ENCODE measurements around the gene PRKAG3.

PRKAG3 gene

DNA sequence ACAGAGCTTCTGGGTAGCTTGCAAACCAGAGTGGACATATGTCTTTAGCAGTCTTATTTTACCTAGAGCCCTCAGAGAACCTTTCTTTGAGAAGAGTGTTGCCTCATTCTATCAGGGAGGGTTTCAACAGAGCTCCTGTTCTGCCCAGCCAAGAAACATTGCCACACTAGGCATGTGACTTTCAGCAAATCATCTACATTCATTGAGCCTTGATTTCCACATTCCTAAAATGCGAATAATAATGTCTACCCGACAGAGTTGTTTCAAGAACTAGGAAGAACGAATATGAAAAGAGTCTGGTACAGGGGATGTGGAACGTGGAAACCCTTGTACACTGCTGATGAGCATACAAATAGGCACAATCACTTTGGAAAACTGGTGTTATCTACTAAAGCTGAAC is 7.8 kb upstream of the PRKAG3 start:
- no peak for DNase-seq (ENCODE audit: low spot score)

DNA sequence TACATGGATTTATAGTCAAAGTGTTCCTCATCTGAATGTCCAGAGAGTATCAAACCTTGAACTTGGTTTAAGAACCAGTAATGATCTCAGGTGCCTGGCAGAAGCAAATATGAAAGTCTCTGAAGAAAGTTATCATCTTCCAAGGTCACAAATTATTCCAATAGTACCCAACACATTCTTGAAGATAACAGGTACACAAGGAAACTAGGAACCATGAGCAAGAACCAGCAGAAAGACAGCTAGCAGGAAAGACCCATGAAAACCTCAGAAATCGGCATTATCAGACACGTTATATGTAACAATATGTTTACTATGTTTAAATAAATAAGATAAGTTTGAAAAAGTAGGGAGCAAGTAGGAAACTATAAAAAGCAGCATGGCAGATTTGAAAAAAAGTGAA is 5.9 kb upstream of the PRKAG3 start:
- no peak for DNase-seq (ENCODE audit: low spot score)

DNA sequence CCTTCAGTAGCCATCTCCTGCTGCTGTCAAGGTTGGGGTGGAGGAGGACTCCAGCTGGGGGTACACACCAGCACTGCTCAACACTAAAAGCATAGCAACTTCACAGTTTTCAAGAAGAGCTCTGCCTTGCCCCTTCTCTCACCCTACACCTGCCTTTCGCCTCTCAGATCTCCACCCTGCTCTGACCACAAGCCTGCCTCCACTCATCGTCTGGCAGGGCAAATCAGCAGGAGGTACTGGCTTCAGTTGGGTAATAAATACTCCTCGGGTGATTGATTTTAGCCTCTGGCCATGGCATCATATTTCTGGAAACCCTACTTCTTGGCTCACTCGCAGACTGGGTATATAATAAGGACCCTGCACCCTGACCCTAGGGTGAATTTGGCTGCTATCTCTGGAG is 3.1 kb upstream of the PRKAG3 start:
- no peak for DNase-seq (ENCODE audit: low spot score)

DNA sequence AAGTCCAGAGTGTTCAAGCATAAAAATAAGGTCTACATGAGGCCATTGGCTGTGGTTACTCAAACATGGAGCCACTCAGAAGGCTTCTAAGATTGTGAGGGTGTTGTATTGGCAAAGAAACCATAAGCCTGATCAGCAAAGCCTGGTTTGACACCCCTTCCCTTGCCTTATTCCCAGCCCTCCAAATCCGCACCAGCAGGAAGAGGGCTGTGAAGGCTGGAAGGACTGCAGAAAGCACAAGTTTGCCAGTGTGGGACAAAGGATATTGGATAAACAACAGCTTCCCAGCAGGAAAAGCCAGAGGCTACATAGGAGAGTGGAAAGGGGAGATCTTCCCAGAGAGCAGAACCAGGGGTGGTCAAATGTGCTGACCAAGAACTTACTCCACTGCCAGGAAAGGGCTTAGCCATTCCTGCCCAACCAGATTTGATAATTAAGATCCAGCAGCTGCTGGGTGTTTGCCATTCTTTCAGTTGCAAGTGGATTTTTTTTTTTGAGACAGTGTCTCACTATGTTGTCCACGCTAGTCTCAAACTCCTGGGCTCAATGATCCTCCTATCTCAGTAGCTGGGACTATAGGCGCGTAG is 1.5 kb upstream of the PRKAG3 start:
- DNase-seq (ENCODE audit: low spot score) = no peak

DNA sequence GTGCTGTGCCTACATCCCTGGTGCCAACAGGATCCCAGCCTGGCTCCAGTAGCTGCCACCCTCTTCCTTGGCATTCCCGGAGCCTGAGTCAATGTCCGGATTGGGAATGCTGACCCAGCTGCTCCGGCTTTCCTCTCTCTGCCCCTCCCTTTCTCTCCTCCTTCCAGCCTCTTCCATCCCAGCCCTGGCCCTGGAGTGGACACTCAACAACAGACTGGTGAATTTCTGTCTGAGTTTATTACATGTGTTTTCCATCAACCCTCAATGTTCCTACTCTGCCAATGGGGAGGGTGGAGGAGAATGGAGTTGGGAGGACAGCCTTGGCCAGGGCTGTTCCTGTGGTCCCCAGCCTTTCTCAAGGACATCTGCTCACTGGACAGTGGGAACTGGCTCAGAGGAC is 917 bp upstream of the PRKAG3 start:
- no peak for DNase-seq (ENCODE audit: low spot score)

DNA sequence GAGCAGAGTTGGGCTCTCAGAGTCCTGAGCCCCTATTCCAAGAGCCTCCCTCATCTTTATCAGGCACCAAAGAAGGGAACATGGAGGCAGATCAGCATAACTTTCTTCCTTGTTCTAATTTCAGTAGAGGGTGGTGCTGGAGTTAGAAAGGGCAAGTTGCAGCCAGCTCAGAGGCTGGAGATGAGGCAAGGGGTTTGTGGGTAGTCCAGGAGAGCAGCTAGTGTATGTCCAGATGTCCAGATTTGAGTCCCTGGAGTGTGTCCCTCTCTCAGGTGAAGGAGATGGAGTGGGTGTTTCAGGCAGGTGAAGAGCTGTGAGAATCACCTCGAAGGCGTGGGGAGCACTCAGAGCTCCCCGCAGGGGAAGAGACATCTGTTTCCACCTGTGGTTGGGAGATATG is 478 bp upstream of the PRKAG3 start:
- DNase-seq (ENCODE audit: low spot score) = no peak

DNA sequence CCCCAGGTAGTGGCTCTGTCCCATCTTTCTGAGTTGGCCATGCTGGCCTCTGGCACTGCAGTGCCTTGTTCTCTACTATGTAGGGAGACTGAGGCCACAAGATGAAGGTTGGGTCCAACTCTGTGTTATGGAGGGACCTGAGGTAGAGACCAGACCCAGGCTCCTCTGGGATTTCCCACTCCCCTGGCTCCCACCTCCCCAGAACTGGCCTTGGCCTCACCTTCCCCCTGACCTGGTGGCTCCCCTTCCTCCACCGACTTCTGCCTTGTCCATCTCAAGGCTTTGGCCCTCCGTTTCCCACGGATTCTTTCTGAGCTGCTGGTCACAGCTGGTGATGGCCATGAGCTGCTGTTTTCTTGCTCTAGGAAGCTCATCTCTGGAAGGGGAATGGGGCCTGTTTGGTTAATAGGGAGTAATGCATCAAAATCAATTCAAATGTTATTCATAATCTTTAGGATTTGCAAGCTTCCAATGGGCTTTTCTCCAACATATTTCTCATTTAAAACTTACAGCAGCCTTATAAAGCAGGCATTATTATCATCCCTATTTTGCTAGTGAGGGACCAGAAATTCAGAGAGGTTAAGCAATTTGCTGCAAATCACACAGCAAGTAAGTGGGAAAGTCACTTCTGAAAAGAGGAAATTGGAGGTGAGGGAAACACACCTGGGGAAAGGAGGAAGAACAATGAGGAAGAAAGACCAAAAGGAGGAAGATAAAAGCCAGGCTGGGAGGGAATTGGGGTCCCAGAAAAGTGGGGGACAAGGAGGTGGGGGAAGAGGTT is 887 bp downstream of the PRKAG3 start:
- DNase-seq (ENCODE audit: low spot score) = no peak

DNA sequence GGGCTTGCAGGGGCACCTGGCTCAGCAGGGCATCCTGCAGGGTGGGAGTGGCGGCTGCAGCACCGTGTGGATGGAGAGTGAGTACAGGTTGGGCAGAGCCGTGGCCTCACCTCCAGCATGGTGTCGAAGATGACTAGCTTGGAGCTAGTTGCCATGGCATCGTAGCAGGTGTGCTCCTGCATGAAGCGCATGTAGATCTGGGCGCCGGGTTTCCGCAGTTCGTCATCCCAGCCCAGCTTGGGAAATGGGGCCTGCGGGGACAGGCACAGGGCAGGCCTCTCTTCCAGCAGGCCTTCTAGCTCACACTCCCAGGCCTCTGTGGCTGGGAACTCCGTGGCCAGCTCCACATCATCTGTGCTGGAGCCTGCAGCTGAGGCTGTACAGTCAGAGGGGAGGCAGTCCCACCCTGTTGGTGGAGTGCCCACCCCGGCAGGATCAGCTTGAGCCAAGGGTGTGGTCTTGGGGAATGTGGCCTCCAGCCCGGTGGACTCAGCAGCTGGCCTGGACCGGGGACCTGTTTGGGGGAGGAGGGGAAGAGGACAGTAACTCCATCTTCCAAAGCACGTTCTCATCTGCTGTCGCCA is 1.6 kb downstream of the PRKAG3 start:
- DNase-seq (ENCODE audit: low spot score) = no peak

DNA sequence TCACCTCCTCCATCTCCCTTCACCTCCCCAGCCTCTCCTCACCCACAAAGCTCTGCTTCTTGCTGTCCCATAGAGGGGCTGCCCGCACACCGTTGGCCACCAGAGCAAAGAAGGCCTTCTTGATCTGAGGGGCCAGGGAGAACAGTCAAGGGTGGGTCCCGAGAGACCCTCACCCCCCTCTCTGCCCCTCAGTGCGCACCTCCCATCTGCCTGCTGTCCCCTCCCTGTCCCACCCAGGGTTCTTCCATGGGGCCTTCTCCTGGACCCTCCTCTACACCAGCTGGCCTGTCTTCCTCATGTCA is 3.2 kb downstream of the PRKAG3 start:
- no peak for DNase-seq (ENCODE audit: low spot score)

DNA sequence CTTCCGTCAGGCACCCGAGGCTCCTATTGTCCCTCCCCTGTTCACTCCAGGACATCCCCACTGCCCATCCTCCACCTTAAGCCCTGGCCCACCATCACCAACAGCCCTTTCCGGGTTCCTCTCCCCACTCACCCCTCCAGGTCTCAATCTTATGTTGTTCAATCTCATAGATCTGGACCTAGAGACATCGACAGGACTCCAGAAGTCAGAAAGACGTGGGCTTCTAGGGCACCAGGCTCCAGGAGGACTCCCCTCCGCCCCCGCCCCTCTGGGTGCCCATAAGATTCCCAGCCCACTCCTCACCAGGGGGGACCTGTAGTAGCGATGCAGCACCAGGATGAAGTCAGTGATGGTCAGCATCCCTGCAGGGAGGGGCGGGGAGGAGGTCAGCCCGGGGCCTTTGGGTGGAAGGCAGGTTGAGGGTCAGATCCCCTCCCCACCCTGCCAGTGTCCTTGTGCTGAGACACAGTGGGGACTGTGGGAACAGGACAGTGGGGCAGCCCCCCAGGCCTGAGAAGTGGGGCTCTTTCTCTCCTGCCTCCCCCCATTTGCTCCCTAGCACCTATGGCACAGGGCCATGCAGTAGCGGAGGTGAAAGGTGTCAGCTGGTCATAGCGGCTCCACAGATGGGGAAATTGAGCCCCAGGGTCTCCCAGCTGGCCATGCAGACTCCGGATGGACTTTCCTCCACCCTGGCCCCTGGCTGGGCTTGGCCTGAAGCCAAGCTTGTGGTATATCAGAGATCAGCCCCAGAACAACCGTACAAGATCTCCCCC is 3.7 kb downstream of the PRKAG3 start:
- no peak for DNase-seq (ENCODE audit: low spot score)

DNA sequence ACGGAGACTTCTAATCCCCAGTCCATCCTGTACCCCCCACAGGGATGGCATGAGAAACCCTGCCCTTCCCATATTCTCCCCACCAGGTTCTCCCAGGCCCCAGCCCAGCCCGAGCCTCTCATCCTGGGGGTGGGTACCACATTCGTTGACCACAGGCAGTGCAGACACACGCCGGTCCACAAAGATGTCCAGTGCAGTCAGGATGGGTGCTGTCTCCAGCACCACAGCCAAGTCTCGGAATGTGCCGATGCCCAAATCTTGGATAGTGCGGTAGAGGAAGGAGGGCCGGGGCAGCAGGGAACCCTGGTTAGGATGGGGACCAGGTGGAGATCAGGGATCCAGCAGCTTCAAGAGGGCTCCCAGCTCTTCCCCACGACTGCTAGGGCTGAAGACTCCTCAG is 4.8 kb downstream of the PRKAG3 start:
- no peak for DNase-seq (ENCODE audit: low spot score)

DNA sequence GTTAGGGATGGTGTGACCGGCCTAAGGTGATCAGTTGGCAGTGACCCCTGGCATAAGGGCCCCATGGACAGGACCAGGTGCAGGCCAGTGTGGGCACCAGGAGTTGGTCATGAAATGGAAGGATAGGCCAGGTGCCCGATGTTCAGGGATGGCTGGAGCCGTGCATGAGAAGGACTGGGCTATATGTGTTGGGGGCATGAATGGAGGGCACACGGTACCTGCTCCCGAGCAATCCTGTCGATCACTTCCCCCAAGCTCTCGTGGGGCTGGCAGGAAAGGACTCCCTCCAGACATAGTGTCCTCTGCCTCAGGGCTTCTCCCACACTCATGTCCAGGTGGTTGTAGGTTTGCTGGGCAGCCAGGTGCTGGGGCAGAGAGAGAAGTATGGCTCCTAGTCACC is 7.6 kb downstream of the PRKAG3 start:
- DNase-seq (ENCODE audit: low spot score) = no peak

DNA sequence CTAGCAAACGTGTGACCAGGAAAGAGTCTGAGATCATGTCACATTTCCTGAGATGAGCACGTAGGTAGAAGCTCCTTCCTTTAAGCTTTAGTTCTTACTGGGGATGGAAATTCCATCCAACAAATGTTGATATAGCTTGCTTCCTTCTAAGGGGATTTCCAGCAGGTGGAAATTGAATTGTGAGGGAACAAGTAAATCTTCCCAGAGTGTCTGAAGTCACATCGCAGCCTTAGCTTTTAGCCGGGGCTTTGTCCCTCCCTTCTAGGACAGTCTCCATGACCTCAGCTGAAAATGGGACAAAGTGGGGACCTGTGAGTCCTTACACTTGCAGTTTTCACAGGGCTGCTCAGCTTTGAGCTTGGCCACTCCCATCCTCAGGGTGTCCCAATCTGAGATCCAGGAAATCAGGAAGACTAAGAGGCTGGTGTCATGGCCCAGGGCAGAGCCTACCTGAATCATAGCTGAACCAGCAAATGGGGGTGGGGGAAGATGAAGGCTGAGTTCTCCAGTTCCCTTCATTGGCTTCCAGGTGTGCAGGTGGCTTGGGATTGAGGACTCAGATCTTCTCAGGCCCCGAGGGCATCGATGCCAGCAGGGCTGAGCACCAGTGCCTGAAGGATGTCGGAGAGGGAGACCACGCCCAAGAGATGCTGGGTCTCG is 8.3 kb downstream of the PRKAG3 start:
- DNase-seq (ENCODE audit: low spot score) = no peak

DNA sequence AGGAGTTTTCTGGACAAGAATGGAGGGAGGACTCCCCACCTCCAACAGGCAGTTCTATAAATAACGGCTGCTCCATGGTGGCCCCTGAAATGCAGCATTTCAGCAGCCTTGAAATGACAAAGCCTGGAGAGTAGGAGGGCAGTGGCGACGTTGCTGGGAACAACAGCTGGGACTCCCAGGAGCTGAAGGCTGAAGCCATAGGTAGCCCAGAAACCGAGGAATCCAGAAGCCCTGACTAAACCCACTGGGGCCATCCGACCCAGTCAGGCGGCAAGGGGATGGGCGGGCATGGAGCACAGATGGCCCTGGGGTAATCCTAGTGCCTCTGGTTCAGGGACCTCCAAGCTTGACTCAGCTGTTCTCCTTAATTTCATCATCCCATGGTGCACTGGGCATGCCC is 9.0 kb downstream of the PRKAG3 start:
- no peak for DNase-seq (ENCODE audit: low spot score)

DNA sequence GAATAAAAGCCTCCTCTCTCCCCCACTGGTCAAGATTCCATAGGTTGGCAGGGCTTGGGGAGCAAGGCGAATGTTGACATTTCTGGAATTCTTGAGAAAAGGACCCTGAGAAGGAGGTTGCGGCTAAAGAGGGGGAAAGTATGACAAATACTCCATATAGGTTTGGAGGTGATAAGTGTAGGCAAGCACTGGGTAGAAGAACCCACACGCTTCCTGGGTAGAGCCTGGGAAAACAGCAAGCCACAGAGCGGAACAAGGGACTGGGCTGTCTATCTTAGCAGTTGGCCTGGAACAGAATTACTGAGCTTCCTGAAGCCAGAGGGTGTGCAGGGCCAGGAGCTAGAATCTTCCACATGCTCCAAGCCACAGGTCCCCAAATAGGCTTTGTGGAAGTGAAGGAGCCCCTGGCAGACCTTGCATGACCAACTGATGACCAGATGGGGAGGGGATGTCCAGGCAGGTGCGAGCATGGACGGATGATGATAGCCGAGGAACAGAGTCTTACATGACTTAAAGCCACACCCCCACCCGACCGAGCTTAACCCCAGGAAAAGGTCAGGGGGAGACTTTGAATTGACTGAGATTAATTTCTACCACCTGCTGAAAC is 9.9 kb downstream of the PRKAG3 start:
- no peak for DNase-seq (ENCODE audit: low spot score)

DNA sequence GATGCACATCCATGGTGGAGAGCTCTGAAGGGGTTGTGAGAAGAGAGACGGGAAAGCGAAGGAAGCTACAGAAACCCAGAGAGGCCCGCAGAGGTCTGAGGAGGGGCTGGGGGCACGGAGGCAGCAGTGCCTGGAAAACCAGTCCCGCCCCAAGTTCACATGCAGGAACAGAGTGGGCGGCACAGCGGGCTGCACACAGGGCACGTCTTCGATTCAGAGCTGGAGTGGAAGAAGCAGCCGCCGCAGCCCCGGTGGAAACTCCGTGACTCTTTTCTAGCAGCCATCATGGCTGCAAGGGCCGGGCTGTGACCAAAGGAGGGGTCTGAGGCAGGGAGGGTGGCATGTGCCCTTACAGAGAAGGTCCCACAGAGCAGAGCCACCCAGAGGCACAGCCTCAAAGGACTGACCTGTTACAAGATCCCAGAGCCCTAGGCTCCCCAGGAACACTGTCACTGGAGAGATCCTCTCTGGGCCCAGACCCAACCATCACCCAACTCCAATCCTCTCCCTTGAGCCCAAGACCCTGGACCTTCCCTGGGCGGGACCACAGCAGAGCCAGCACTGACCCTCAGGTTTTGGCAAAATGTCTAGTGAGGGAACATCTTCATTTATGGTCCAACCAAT is 10.7 kb downstream of the PRKAG3 start:
- no peak for DNase-seq (ENCODE audit: low spot score)

DNA sequence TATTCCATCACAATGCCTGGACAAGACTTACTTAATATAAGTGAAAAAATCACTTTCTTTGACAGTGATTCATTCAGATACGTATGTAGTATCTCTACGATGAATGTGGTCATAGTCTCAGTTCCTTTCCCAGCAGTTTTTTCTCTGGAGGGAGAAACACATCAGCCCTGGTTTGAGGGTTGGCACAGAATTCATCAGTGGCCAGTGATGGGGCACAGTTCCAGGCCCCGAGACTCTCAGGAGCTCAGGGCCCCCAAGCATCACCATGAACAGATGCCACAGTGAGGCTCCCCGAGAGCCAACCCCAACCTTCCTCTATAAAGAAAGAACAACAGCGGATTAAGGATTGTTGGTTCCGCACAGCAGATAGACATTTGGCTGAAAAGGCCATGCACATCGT is 12.5 kb downstream of the PRKAG3 start:
- DNase-seq (ENCODE audit: low spot score) = no peak

DNA sequence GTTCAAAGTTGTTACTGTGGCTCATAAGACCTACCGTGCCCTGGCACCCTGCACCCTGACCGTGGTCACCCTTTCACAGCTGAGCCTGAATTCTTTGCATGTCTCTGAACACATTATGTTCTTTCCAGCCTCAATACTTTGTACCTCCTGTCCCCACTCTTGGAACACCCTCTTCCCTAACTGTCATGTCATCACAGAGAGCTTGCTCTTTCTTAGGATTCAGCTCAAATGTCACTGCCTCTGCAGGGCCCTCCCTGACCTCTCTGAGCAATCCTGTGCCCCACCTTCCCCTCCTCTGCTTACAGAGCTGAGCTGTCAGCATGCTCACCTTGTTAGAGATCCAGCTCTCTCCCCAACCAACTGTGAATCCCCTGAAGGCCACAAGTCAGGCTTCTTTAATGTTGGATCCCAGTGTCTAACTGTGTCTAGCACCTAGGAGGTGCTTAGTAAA is 15.0 kb downstream of the PRKAG3 start:
- DNase-seq (ENCODE audit: low spot score) = no peak

DNA sequence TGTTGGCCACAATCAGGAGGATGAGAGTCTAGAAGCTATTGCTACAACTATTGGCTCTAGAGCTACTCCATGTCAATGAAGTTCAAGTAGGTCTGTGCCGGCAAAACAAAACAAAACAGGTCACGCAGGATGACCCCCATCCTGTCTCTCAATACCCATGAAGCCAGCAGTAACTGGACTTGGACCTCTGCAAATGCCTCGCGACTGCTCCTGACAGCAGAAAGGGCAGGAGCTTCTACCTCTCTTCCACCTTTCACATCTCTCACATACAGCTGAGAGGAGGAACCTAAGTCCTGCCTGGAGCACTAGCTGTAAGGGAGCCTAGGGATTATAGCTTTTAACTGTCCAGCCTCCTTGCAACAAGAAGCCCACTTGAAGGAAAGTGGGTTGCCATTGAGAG is 16.0 kb downstream of the PRKAG3 start:
- no peak for DNase-seq (ENCODE audit: low spot score)

DNA sequence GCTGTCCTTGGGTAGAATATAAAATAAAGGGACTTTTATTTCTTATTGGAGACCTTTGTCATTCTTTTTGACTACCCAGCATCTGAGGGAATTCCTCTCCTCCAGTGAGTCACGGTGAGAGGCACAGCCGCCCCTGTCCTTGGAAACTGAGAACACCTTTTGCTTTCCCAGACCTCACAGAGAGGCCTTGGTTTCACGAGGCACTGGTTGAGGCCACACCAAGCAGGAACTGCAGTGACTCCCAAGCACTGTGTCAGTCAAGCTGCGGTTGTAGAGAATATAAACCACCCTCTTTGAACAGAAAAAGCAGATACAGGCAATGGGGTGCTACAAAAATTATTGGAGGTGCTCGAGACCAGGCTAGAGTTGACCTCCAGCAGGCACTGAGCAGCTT is 16.4 kb downstream of the PRKAG3 start:
- no peak for DNase-seq (ENCODE audit: low spot score)

DNA sequence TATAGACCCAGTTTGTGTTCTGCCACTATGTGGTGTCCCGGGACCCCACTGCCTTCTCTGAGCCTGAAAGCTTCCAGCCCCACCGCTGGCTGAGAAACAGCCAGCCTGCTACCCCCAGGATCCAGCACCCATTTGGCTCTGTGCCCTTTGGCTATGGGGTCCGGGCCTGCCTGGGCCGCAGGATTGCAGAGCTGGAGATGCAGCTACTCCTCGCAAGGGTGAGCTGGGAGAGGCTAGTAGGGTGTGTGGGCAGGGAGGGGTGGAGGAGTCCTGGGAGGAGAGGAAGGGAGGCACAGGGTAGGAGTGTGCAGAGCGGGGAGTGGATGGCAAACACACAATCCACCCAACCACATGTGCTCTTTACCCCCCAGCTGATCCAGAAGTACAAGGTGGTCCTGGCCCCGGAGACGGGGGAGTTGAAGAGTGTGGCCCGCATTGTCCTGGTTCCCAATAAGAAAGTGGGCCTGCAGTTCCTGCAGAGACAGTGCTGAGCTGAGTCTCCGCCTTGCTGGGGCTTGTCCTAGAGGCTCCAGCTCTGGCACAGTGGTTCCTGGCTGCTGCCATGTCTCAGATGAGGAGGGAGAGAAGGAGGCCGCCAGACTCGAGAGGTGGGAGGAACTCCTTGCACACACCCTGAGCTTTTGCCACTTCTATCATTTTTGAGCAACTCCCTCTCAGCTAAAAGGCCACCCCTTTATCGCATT is 16.9 kb downstream of the PRKAG3 start:
- DNase-seq (ENCODE audit: low spot score) = no peak

All from COLO829 (cell line).